HepG2 (cell line): ENCODE data around the gene PLEKHG4B. TPM values are rescaled to one million over a fixed set of nuclear protein-coding genes. Genes with fewer than 3 reads are reported as not detected.

Source experiments
- ELF4 ChIP-seq: sonication (generic); formaldehyde crosslinking; IDR thresholded peaks from 2 replicates; pipeline ENCODE4 v1.5.0; 2020; ENCODE audit warnings: missing genetic modification reagents, mild to moderate bottlenecking, moderate library complexity, borderline replicate concordance
- GABPA ChIP-seq, 2 experiments: IDR thresholded peaks; 2 replicates each; pipeline ENCODE4 v1.6.1; 2011 to 2016; ENCODE audit warnings: low read depth in 2 of 2, low read length in 1 of 2, missing biosample characterization in 1 of 2, missing genetic modification characterization in 1 of 2
- GLI4 ChIP-seq: sonication (generic); formaldehyde crosslinking; IDR thresholded peaks from 2 replicates; pipeline ENCODE4 v1.5.1; 2020; ENCODE audit warnings: missing genetic modification reagents, mild to moderate bottlenecking, moderate library complexity, borderline replicate concordance
- HNF4A ChIP-seq: sonication (generic); formaldehyde crosslinking; IDR thresholded peaks from 2 replicates; pipeline ENCODE4 v1.4.0; 2020; ENCODE audit warnings: missing genetic modification reagents
- HNRNPUL1 ChIP-seq: fragments of 200-400 bp; formaldehyde crosslinking; IDR thresholded peaks from 2 replicates; pipeline ENCODE4 v1.6.1; 2017; ENCODE audit warnings: low read depth, mild to moderate bottlenecking, low read length, moderate library complexity
- MXD3 ChIP-seq: IDR thresholded peaks from 2 replicates; pipeline ENCODE4 v1.6.1; 2016; ENCODE audit warnings: mild to moderate bottlenecking, missing biosample characterization, missing genetic modification reagents
- POLR2AphosphoS2 ChIP-seq: IDR thresholded peaks from 2 replicates; pipeline ENCODE4 v1.6.1; 2011; ENCODE audit warnings: low read depth, low read length, improper control_type of control experiment
- REPIN1 ChIP-seq: sonication (generic); formaldehyde crosslinking; IDR thresholded peaks from 2 replicates; pipeline ENCODE4 v1.8.0; 2022; ENCODE audit warnings: missing genetic modification reagents, low read depth, mild to moderate bottlenecking, borderline replicate concordance
- SIN3A ChIP-seq: IDR thresholded peaks from 2 replicates; pipeline ENCODE4 v1.6.1; 2011; ENCODE audit warnings: low read depth, mild to moderate bottlenecking, control low read depth, low read length, borderline replicate concordance
- SMAD9 ChIP-seq: sonication (generic); formaldehyde crosslinking; IDR thresholded peaks from 2 replicates; pipeline ENCODE4 v1.5.1; 2020; ENCODE audit warnings: mild to moderate bottlenecking, missing genetic modification reagents
- SOX13 ChIP-seq, 3 experiments: fragments of 450-650 bp in 1 of 3; sonication (generic) in 1 of 3; formaldehyde crosslinking in 1 of 3; IDR thresholded peaks in 2 of 3; conservative IDR thresholded peaks in 1 of 3; 2 replicates each; pipeline versions ENCODE4 v1.5.0 to v1.6.1; 2016 to 2020; ENCODE audit warnings: antibody characterized with exemption in 1 of 3, mild to moderate bottlenecking in 1 of 3, missing compliant biosample characterization in 1 of 3, missing genetic modification reagents in 1 of 3, moderate library complexity in 1 of 3
- SPEN ChIP-seq: sonication (generic); formaldehyde crosslinking; IDR thresholded peaks from 2 replicates; pipeline ENCODE4 v1.5.1; 2020; ENCODE audit warnings: low read depth, mild to moderate bottlenecking, missing genetic modification reagents
- TARDBP ChIP-seq: sonication (generic); formaldehyde crosslinking; IDR thresholded peaks from 2 replicates; pipeline ENCODE4 v1.8.0; 2022; ENCODE audit warnings: mild to moderate bottlenecking, missing genetic modification reagents
- ZBTB1 ChIP-seq: sonication (generic); formaldehyde crosslinking; IDR thresholded peaks from 2 replicates; pipeline ENCODE4 v1.4.0; 2020; ENCODE audit warnings: missing genetic modification reagents, borderline replicate concordance
- ZFAT ChIP-seq: sonication (generic); formaldehyde crosslinking; conservative IDR thresholded peaks from 2 replicates; pipeline ENCODE4 v1.8.1; 2023; ENCODE audit warnings: missing genetic modification reagents, inconsistent platforms
- ZNF281 ChIP-seq: sonication (generic); formaldehyde crosslinking; IDR thresholded peaks from 2 replicates; pipeline ENCODE4 v1.4.0; 2020; ENCODE audit warnings: missing genetic modification reagents, borderline replicate concordance
- ZNF337 ChIP-seq: sonication (generic); formaldehyde crosslinking; IDR thresholded peaks from 2 replicates; pipeline ENCODE4 v1.5.1; 2020; ENCODE audit warnings: missing genetic modification reagents, low read depth, mild to moderate bottlenecking, borderline replicate concordance
- ZNF547 ChIP-seq: sonication (generic); formaldehyde crosslinking; IDR thresholded peaks from 2 replicates; pipeline ENCODE4 v1.5.1; 2020; ENCODE audit warnings: mild to moderate bottlenecking, missing genetic modification reagents
- ZNF788 ChIP-seq: sonication (generic); formaldehyde crosslinking; IDR thresholded peaks from 2 replicates; pipeline ENCODE4 v1.5.0; 2020; ENCODE audit warnings: mild to moderate bottlenecking, missing genetic modification reagents, borderline replicate concordance
- polyA plus RNA-seq, 8 experiments: library from polyadenylated mRNA; depleted of rRNA in 3 of 8; stranded (reverse) in 7 of 8; unstranded in 1 of 8; fragments of >200 nt; fragmentation: Illumina TruSeq in 4 of 8; extraction: Trizol in 4 of 8; gene quantifications; 2 replicates each; pipeline versions ENCODE4 v1.2.1 to v1.2.3, GENCODE V29; 2011 to 2016; ENCODE audit warnings: low read depth in 4 of 8, missing spikeins in 1 of 8, mixed read lengths in 1 of 8; ENCODE audit not compliant: insufficient read depth in 1 of 8
- total RNA-seq, 5 experiments: library from RNA; depleted of rRNA; stranded (reverse); fragments of >200 nt; fragmentation: Illumina TruSeq; extraction: Trizol; gene quantifications; 2 replicates each; pipeline ENCODE4 v1.2.3, GENCODE V29; 2016; ENCODE audit warnings: low read depth in 1 of 5
- TF ChIP-seq, protein P1 (sequence below): sonication (generic); formaldehyde crosslinking; IDR thresholded peaks from 2 replicates; pipeline ENCODE4 v1.4.0; 2020; ENCODE audit warnings: mild to moderate bottlenecking, missing genetic modification reagents, borderline replicate concordance
- TF ChIP-seq, protein P2 (sequence below): sonication (generic); IDR thresholded peaks from 2 replicates; pipeline ENCODE4 v1.6.1; 2016; ENCODE audit warnings: low read depth, borderline replicate concordance

Gene PLEKHG4B
- total and polyA plus RNA-seq, 2 of the 13 experiments (the other 11 are each of a cell fraction or from before 2014, with no cell fraction given) = 0.09 TPM; not detected in 1

DNA sequence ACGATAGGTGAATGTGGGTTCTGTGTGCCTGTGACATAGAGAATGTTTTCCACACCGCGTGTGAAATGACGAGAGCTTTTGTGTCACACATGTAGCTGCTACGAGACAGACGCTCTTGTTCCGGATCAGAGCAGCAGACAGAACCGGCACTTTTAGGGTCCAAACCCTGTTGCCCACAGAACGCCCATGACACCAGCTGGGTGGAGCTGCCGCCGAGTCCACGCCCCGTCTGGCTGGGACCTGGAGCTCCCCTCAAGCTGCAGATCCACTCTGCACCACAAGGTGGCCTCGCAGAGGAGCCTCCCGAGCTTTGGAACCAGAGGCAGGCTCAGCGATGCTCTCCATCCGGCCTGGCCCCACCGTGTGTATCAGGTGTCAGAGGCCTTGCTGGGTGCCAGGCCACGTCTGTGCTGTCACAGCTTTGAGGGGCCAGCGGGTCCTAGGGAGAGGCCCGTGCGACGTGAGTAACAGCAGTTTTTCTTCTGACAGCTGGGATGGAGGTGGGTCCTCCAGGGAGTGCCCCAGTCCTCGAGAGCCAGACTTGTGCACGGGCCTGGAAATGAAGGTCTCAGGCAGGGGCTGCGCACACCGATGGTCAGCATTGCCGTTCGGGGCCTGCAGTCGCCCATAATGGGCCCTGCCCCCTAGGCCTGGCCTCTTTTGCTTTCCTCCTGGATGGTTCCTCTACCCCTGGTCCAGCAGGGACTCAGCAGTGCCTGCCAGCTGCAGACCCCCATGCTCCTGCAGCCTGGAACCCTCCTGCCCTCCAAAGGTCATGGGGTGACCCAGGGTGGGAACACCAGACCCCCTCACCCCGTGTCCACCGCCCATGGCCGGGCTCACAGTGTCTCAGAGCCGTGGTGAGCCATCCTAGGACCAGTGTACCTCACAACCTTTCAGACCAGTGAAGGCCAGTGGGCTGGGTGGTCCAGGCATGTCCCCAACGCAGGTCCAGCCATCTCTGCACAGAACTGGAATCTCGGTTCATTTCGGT lies 96.8 kb downstream of the PLEKHG4B start (continued):
- TF ChIP-seq ZNF281 (CRISPR knock-in tag) (no peak), REPIN1 (CRISPR knock-in tag) (0 out of 2 replicates have a peak, but pooled peaks have one; percentile 58), SMAD9 (CRISPR knock-in tag) (no peak), POLR2AphosphoS2 (no peak), ZNF547 (CRISPR knock-in tag) (no peak), ZNF337 (CRISPR knock-in tag) (no peak), MXD3 (CRISPR knock-in tag) (no peak), SPEN (CRISPR knock-in tag) (peak; percentile 70; the same call in 1 of the 2 replicates), GABPA (IDR thresholded peaks at IDR 0.05; ENCODE audit: low read depth, low read length) (no peak), GABPA (CRISPR knock-in tag; IDR thresholded peaks at IDR 0.05; ENCODE audit: low read depth) (peak; percentile 41; the same call in 1 of the 2 replicates), ZFAT (CRISPR knock-in tag) (no peak), SIN3A (no peak), GLI4 (CRISPR knock-in tag) (no peak), ELF4 (CRISPR knock-in tag) (no peak), SOX13 (IDR thresholded peaks at IDR 0.05) (no peak), SOX13 (CRISPR knock-in tag; conservative IDR thresholded peaks at IDR 0.05 in 1 of 2, IDR thresholded peaks at IDR 0.05 in 1 of 2) (no peak), TARDBP (CRISPR knock-in tag) (0 out of 2 replicates have a peak, but pooled peaks have one; percentile 24), ZNF788 (no peak), ZBTB1 (CRISPR knock-in tag) (no peak), HNF4A (peak; percentile 34), HNRNPUL1 (no peak)
- TF ChIP-seq, protein P1, sequence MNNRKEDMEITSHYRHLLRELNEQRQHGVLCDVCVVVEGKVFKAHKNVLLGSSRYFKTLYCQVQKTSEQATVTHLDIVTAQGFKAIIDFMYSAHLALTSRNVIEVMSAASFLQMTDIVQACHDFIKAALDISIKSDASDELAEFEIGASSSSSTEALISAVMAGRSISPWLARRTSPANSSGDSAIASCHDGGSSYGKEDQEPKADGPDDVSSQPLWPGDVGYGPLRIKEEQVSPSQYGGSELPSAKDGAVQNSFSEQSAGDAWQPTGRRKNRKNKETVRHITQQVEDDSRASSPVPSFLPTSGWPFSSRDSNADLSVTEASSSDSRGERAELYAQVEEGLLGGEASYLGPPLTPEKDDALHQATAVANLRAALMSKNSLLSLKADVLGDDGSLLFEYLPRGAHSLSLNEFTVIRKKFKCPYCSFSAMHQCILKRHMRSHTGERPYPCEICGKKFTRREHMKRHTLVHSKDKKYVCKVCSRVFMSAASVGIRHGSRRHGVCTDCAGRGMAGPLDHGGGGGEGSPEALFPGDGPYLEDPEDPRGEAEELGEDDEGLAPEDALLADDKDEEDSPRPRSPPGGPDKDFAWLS (CRISPR knock-in tag) = no peak
- TF ChIP-seq, protein P2, sequence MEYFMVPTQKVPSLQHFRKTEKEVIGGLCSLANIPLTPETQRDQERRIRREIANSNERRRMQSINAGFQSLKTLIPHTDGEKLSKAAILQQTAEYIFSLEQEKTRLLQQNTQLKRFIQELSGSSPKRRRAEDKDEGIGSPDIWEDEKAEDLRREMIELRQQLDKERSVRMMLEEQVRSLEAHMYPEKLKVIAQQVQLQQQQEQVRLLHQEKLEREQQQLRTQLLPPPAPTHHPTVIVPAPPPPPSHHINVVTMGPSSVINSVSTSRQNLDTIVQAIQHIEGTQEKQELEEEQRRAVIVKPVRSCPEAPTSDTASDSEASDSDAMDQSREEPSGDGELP = peak; percentile 13; the same call in 1 of the 2 replicates
